ENCODE data around the gene FAM168A.

Gene FAM168A

DNA sequence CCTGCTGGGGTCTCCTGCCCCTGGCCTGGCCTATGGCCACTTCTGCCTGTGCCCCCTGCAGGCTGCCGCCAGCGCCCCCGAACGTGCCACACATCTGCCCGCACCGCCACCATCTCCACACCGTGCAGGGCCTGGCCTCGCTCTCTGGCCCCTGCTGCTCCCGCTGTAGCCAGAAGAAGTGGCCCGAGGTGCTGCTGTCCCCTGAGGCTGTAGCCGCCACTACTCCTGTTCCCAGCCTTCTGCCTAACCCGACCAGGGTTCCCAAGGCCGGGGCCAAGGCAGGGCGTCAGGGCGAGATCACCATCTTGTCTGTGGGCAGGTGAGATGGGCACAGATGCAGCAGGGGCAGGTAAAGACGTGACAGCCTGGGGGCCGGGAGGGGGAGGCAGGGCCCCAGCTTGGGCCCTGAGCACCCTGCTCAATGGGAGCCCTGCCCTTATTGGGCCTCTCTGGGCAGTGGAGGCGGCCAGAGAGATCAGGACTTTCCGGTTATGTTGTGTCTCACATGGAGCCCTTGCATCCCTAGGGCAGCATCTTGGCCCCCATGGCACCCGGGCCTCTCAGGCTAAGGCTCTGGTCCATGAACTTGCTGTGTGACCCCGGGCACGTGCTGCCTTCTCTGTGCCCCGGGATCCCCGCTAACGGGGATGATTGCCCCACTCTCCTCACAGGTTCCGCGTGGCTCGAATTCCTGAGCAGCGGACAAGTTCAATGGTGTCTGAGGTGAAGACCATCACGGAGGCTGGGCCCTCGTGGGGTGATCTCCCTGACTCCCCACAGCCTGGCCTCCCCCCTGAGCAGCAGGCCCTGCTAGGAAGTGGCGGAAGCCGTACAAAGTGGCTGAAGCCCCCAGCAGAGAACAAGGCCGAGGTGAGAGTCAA lies 203.3 kb downstream of the FAM168A start:
- DNase-seq (ENCODE audit: extremely low spot score) = no peak
- CTCF ChIA-PET = interaction anchor here (1.4 to 2.9 kb wide), 11 partner anchors 10 to 97 kb away, joined by 5 to 106 read pairs (median 15); partner anchors contain the start of gene ARHGEF17
- POLR2A ChIA-PET = interaction anchor here (0.5 kb wide), 1 partner anchor 20 kb away, joined by 3 read pairs; no protein-coding TSS in a partner anchor
- TF ChIP-seq, protein P1, sequence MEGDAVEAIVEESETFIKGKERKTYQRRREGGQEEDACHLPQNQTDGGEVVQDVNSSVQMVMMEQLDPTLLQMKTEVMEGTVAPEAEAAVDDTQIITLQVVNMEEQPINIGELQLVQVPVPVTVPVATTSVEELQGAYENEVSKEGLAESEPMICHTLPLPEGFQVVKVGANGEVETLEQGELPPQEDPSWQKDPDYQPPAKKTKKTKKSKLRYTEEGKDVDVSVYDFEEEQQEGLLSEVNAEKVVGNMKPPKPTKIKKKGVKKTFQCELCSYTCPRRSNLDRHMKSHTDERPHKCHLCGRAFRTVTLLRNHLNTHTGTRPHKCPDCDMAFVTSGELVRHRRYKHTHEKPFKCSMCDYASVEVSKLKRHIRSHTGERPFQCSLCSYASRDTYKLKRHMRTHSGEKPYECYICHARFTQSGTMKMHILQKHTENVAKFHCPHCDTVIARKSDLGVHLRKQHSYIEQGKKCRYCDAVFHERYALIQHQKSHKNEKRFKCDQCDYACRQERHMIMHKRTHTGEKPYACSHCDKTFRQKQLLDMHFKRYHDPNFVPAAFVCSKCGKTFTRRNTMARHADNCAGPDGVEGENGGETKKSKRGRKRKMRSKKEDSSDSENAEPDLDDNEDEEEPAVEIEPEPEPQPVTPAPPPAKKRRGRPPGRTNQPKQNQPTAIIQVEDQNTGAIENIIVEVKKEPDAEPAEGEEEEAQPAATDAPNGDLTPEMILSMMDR (IDR thresholded peaks at IDR 0.05; ENCODE audit: control extremely low read depth, extremely low read depth, low read depth, missing control alignments) = no peak

DNA sequence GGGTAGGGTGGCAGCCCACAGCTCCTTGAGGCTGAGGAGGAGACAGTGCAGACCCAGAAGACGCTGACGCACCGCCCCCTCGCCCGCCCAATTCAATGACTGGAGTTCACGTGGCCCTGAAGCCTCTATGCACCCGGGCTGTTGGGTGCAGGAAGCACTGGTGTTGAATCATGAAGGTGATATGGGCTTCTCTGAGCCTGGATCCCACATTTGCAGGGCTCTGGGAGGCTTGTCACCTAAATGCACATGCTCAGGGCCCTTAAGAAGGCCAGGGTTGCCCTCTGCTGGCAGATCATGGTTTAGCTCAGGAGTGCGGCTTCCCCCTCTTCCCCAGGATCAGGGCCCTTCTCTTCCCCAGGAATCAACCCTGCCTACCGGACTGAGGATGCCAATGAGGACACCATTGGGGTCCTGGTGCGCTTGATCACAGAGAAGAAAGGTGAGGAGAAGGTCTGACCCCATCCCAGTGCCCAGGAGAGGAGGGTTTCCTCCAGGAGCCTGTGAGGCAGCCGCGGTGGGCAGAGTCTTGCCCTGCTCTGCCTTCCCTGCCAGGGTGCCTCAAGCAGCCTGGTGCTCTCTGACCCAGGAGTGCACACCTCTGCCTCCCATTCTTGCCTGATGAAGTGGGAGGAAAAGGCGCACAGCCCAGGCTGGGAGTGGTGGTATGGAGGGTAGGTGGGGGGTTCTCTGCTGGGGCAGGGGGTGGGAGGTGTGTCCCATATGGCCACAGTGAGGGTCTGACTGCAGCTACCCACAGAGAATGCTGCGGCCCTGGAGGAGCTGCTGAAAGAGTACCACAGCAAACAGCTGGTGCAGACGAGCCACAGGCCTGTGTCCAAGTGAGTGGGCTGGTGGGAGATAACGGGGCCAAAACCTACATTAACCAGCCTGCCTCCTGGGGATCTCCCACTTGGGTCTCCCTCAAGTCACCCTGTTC lies 204.2 kb downstream of the FAM168A start:
- peak; percentile 82 for DNase-seq (ENCODE audit: extremely low spot score)
- ChIA-PET POLR2A (interaction anchor here (0.5 to 1.0 kb wide), 3 partner anchors 16 to 43 kb away, joined by 3 to 4 read pairs (median 4); no protein-coding TSS in a partner anchor), CTCF (interaction anchor here (0.7 to 2.9 kb wide), 31 partner anchors 9 to 669 kb away, joined by 3 to 106 read pairs (median 5); partner anchors contain the start of genes ARHGEF17 and RELT)
- TF ChIP-seq, protein P1 (IDR thresholded peaks at IDR 0.05; ENCODE audit: control extremely low read depth, extremely low read depth, low read depth, missing control alignments) = peak; percentile 76

DNA sequence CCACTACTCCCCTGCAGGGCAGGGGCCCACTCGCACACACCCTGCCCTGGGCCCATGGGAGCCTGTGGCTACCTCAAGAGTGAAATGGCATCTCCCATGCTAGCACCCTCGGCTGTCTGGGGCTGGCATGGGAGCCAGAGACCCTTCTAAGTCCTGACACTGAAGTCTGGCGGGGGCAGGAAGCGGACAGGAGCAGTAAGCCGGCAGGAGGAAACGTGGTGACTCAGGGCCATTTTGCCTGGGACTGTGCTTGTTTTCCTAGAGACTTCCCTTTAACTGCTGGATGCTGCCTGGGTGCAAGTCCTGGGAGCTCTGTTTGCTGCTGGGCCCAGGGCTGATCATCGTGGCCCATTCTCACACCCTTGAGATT lies 204.9 kb downstream of the FAM168A start:
- ChIA-PET POLR2A (interaction anchor here (0.5 to 1.0 kb wide), 3 partner anchors 15 to 42 kb away, joined by 3 to 4 read pairs (median 4); no protein-coding TSS in a partner anchor), CTCF (interaction anchor here (0.9 to 2.9 kb wide), 29 partner anchors 9 to 668 kb away, joined by 3 to 106 read pairs (median 5); partner anchors contain the start of genes ARHGEF17 and RELT)
- DNase-seq (ENCODE audit: extremely low spot score) = no peak
- TF ChIP-seq, protein P1 (IDR thresholded peaks at IDR 0.05; ENCODE audit: control extremely low read depth, extremely low read depth, low read depth, missing control alignments) = no peak

DNA sequence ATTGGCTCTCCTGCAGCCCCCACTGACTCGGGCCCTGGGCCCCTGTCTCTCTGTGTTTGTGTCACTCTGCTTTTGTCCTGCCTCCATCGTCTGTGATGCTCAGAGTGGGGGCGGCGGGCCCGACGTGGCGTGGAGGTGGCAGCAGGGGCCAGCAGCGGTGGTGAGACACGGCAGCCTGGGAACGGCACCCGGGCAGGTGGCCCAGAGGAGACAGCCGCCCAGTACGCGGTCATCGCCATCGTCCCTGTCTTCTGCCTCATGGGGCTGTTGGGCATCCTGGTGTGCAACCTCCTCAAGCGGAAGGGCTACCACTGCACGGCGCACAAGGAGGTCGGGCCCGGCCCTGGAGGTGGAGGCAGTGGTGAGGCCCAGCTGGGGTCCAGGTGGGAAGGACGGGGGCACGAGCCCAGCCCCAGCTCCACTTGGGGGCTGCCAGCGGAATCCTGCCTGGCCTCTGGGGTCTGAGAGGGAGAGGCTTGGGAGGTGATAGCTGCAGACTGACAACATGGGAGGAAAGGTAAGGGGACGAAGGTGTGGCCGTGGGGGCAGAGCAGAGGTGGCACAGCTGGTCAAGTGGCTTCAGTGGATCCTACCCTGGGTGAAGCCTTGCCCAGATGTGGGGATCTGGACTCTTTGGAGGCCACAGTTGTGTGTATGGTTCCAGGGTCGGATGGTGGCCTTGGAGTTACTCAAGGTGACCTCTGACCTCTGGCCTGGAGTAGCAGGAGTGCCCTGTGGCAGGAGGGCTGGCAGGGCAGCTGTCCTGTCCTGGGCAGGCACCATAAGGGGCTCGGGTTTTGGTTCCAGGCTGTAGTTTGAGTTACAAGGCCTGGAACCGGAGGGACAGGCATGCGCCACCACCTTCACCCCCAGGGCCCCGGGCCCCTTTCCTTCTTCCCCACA lies 205.6 kb downstream of the FAM168A start:
- ChIA-PET POLR2A (no interaction called here), CTCF (interaction anchor here (0.9 to 2.9 kb wide), 26 partner anchors 8 to 270 kb away, joined by 3 to 106 read pairs (median 6); partner anchors contain the start of genes ARHGEF17 and RELT)
- TF ChIP-seq, protein P1 (IDR thresholded peaks at IDR 0.05; ENCODE audit: control extremely low read depth, extremely low read depth, low read depth, missing control alignments) = no peak
- DNase-seq (ENCODE audit: extremely low spot score) = no peak

DNA sequence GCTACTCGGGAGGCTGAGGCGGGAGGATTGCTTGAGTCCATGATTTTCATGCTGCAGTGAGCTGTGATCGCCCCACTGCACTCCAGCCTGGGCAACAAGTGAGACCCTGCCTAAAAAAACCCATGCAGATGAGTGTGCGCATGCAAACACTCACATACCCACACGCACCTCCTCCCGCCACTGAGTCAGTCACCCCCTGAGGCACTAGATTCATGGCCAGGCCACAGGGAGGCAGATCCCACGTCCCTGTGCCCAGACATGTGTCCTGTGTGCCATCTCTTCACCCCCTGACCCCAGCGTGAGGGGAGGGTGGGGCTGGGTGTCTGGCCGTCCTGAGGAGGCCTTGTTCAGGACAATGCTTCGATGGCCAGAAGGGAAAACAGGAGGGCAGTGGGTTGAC lies 206.2 kb downstream of the FAM168A start:
- no peak for DNase-seq (ENCODE audit: extremely low spot score)
- CTCF ChIA-PET = interaction anchor here (2.3 to 4.3 kb wide), 5 partner anchors 40 to 90 kb away, joined by 8 to 106 read pairs (median 15); partner anchors contain the start of gene ARHGEF17
- POLR2A ChIA-PET = no interaction called here
- TF ChIP-seq, protein P1 (IDR thresholded peaks at IDR 0.05; ENCODE audit: control extremely low read depth, extremely low read depth, low read depth, missing control alignments) = no peak

Measured in GM10248 (cell line).